Activated naive CD8-positive, alpha-beta T cell treated with anti-CD3 and anti-CD28 coated beads, Interleukin-2, amount 10 ng/mL, durations not matched to agents 7 days and 5 days (primary cell): ENCODE data around the gene SIGLEC10. TPM values are rescaled to one million over a fixed set of nuclear protein-coding genes. Genes with fewer than 3 reads are reported as not detected.
A peak's percentile ranks its signal among the peaks of the same experiment; 100 is the strongest.

Experiments used
- ATAC-seq: fragments of 150-1000 bp; cut with Tn5 transposase; one replicate; pipeline ENCODE4 v1.10.0; 2021; ENCODE audit warnings: low read depth, moderate library complexity
- POLR2A ChIA-PET: fragments of 350-600 bp; sonication (Branson Sonifier 250); formaldehyde crosslinking; loops from one replicate; lab custom pipeline; 2021; ENCODE audit warnings: antibody characterized with exemption; lab: Charles Lee
- DNase-seq: peaks from one replicate; pipeline ENCODE4 v3.0.0; 2021
- H3K27ac Mint-ChIP-seq: one replicate; pipeline ENCODE4 v1.8.0; 2022; ENCODE audit warnings: mild to moderate bottlenecking, mixed read lengths
- H3K27me3 Mint-ChIP-seq: one replicate; pipeline ENCODE4 v1.8.0; 2022; ENCODE audit warnings: mild to moderate bottlenecking, moderate library complexity, mixed read lengths
- H3K36me3 Mint-ChIP-seq: one replicate; pipeline ENCODE4 v1.8.0; 2021; ENCODE audit warnings: mild to moderate bottlenecking, mixed read lengths
- H3K4me1 Mint-ChIP-seq: one replicate; pipeline ENCODE4 v1.8.0; 2021; ENCODE audit warnings: mixed read lengths
- H3K4me3 Mint-ChIP-seq: one replicate; pipeline ENCODE4 v1.8.0; 2022; ENCODE audit warnings: mild to moderate bottlenecking, moderate library complexity, mixed read lengths
- H3K9me3 Mint-ChIP-seq: one replicate; pipeline ENCODE4 v1.8.0; 2021; ENCODE audit warnings: mixed read lengths
- total RNA-seq, 2 experiments: library from RNA; stranded (reverse); gene quantifications; one replicate each; pipeline ENCODE4 v1.2.3, GENCODE V29; 2021

The SIGLEC10 gene
- total RNA-seq, 2 experiments from 2014 or later: 0.91 to 0.96 TPM

GRCh38 chr19:51372649-51373504 is 44.6 kb downstream of the SIGLEC10 start, which contains the start of gene NKG7:
TSS of gene NKG7 (minus strand) at chr19:51372654. CDS start at chr19:51372535, 119 bp downstream.
- ATAC-seq (peak; percentile 84), DNase-seq (peak; percentile 79)
- Mint-ChIP-seq H3K27me3 (no peaks in the 10 kb centered on the region), H3K4me3 (peak within 1 kb of the TSS; percentile 85), H3K9me3 (no peaks in the 10 kb centered on the region), H3K27ac (peak within 1 kb of the TSS; percentile 99), H3K4me1 (peaks cover 65% of the 10 kb centered on the region), H3K36me3 (peaks cover 13% of the 10 kb centered on the region)
- POLR2A ChIA-PET: interaction anchor here (0.6 to 6.4 kb wide), 10 partner anchors 10 to 69 kb away, joined by 3 to 85 read pairs (median 5); partner anchors contain the start of gene VSIG10L

DNA sequence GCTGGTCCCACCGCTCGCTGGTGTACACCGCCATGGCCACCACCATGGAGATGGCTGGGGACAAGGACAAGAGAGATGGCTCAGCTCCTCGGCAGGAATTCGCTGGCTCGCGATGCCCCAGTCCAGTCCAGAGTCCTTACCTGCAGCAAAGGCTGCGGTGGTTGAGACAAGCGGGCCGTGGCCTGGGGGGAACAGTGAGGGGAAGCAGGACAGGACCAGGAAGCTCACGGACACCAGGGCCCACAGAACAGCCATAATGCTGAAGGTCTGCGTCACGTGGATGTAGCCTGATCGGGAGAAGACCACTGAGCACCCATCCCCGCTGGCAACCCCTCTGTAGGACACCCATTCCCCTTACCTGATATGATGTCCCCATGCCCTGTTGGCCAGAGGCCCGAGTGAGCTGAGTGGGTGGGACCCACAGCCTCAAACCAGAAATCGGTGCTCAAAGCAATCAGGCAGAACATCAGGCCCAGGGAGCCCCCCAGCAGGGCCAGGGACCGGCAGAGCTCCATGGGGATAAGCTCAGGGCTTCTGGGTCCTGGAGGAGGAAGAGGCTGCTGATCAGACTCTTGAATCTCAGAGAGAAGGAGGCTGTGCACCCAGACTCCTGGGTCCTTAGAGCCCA is 45.3 kb downstream of the SIGLEC10 start:
- no peak for ATAC-seq
- Mint-ChIP-seq H3K27ac (peak overlapping the region; percentile 99), H3K9me3 (no peaks in the 10 kb centered on the region), H3K36me3 (peaks cover 13% of the 10 kb centered on the region), H3K27me3 (no peaks in the 10 kb centered on the region), H3K4me1 (peaks cover 65% of the 10 kb centered on the region), H3K4me3 (peak overlapping the region; percentile 85)
- no peak for DNase-seq
- POLR2A ChIA-PET: interaction anchor here (0.7 to 6.4 kb wide), 11 partner anchors 9 to 69 kb away, joined by 3 to 85 read pairs (median 5); partner anchors contain the start of gene VSIG10L

DNA sequence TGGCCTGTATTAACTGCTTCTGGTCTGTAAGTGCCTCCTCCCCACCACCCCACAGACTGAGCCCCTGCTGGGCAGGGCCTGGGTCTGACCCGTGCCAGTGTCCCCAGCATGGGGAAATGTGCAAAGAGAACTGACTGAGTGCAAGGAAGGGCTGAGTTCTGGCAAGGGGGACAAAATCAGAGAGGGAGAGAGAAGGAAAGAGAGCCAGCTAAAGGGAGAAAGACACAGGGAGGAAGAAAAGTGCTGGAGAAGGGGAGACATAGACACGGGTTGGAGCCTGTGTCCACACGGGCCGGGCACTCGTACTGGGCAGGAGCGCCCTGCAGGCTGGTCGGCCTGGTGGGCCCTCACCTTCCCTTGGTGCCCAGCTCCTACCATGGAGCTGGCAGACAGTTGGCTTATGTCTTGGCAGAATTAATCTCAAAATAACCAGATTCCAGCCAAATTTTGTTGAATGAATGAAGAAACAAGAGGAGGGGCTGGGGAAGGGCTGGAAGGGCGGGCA is 46.2 kb downstream of the SIGLEC10 start:
- Mint-ChIP-seq H3K36me3 (peaks cover 14% of the 10 kb centered on the region), H3K4me1 (peaks cover 63% of the 10 kb centered on the region), H3K27ac (peak overlapping the region; percentile 99), H3K9me3 (no peaks in the 10 kb centered on the region), H3K27me3 (no peaks in the 10 kb centered on the region), H3K4me3 (peak overlapping the region; percentile 85)
- ATAC-seq: no peak
- DNase-seq: no peak
- POLR2A ChIA-PET: interaction anchor here (0.7 to 6.4 kb wide), 5 partner anchors 13 to 40 kb away, joined by 3 to 85 read pairs (median 4); no protein-coding TSS in a partner anchor

GRCh38 chr19:51370230-51370629 is 47.2 kb downstream of the SIGLEC10 start:
- POLR2A ChIA-PET: interaction anchor here (0.7 to 6.4 kb wide), 2 partner anchors 24 to 644 kb away, joined by 3 to 85 read pairs; no protein-coding TSS in a partner anchor
- DNase-seq: no peak
- Mint-ChIP-seq H3K36me3 (peaks cover 14% of the 10 kb centered on the region), H3K9me3 (no peaks in the 10 kb centered on the region), H3K4me3 (peak overlapping the region; percentile 85), H3K27ac (peak overlapping the region; percentile 99), H3K4me1 (peaks cover 58% of the 10 kb centered on the region), H3K27me3 (no peaks in the 10 kb centered on the region)
- no peak for ATAC-seq

DNA sequence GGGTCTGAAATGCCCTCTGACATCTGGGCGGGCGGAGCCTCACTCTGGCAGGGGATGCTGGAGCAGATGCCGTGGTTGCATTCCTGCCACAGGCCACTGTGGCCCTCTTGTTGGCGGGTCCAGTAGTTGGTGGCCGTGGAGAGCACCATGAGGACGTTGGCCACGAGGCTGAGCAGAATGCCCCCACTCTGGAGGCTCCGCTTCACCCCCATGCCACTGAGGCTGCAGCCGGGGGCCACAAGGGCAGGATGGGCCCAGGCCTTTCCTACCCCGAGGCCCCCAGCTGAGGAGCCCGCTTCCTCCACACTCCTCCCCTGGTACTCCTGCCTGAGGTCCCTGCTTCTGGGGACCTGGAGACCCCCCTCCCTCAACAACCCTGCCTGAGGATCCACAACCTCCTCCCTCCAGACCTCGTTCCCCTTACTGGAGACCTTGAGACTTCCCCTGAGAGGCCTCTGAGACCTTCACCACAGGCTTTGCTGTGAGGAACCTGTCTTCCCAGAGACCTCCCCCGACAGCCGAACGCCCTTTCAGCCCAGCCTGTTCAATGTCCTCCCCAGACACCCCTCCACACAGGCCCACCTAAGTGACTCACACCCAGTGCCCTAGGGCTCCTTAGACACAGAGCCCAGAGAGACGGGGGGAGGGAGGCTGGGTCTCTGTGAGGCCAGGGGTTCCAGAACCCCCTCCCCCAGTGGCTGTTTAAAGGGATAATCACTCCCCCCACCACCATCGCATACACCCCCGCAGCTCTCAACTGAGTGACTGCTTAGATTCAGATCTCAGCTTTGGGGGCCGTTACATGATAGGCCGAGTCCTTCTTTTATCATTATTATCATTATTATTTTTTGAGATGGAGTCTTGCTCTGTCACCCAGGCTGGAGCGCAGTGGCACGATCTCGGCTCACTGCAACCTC is 48.8 kb downstream of the SIGLEC10 start, which contains the start of gene CLDND2:
CLDND2 (minus strand) TSS at position 638 of the 917 bp plus-strand sequence; CDS start at position 212, 426 bp downstream.
- no peaks in the 10 kb centered on the region for H3K27me3 Mint-ChIP-seq
- H3K36me3 Mint-ChIP-seq: peaks cover 22% of the 10 kb centered on the region
- ATAC-seq: no peak
- DNase-seq: no peak
- H3K27ac Mint-ChIP-seq: peak within 1 kb of the TSS; percentile 94
- H3K4me3 Mint-ChIP-seq: peak within 1 kb of the TSS; percentile 94
- POLR2A ChIA-PET: interaction anchor here (0.7 to 6.4 kb wide), 7 partner anchors 7 to 26 kb away, joined by 3 to 85 read pairs (median 4); partner anchors contain the start of gene LIM2
- H3K9me3 Mint-ChIP-seq: no peaks in the 10 kb centered on the region
- peaks cover 54% of the 10 kb centered on the region for H3K4me1 Mint-ChIP-seq

DNA sequence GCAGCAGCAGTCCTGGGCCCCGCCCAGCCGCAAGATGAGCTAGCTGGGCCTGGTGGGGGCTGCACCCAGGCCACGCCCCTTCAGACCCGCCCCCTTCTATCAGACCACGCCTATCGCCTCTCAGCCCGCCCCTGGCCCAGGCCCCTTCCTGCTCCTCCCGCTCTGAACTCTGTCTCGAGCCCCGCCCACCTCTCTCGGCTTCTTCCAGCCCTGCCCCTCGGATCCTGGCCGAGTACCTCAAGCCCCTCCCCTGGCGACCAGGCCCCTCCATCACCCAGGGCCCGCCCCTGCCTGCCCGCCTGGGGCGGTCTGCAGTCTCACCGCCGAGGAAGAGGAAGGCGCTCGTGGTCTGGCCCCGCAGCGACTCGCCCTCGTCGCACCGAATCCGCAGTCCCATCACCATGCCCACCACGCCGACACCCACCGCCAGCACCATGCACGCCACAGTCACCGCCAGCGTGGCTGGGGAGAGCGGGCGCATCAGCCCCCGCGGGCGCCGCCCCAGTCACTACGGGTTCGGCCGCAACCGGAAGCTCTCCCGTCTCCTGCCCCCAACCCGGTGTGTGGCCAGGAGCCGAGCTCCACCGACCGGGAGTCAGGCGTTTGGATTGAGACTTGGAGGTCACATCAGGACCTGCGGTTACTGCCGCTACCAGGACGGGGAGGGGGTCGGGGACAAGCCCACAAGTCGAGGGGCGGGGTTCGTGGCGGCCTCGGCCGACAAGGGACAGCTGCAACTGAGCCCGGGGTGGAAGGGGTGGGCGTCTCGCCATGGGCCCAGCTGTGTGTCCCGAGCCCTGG is 49.7 kb downstream of the SIGLEC10 start:
- ATAC-seq (peak; percentile 73), DNase-seq (peak; percentile 96)
- Mint-ChIP-seq H3K36me3 (peaks cover 27% of the 10 kb centered on the region), H3K9me3 (no peaks in the 10 kb centered on the region), H3K4me1 (peaks cover 53% of the 10 kb centered on the region), H3K27ac (peak overlapping the region; percentile 94), H3K27me3 (no peaks in the 10 kb centered on the region), H3K4me3 (peak overlapping the region; percentile 94)
- POLR2A ChIA-PET: interaction anchor here (0.6 to 6.4 kb wide), 9 partner anchors 8 to 28 kb away, joined by 3 to 85 read pairs (median 3); partner anchors contain the start of gene LIM2

GRCh38 chr19:51367255-51367564 is 50.2 kb downstream of the SIGLEC10 start:
- Mint-ChIP-seq H3K27ac (peak overlapping the region; percentile 94), H3K4me1 (peaks cover 56% of the 10 kb centered on the region), H3K4me3 (peak overlapping the region; percentile 94), H3K9me3 (no peaks in the 10 kb centered on the region), H3K27me3 (no peaks in the 10 kb centered on the region), H3K36me3 (peaks cover 29% of the 10 kb centered on the region)
- DNase-seq (no peak), ATAC-seq (no peak)
- POLR2A ChIA-PET: interaction anchor here (0.6 to 6.4 kb wide), 7 partner anchors 8 to 28 kb away, joined by 3 to 85 read pairs (median 3); no protein-coding TSS in a partner anchor

DNA sequence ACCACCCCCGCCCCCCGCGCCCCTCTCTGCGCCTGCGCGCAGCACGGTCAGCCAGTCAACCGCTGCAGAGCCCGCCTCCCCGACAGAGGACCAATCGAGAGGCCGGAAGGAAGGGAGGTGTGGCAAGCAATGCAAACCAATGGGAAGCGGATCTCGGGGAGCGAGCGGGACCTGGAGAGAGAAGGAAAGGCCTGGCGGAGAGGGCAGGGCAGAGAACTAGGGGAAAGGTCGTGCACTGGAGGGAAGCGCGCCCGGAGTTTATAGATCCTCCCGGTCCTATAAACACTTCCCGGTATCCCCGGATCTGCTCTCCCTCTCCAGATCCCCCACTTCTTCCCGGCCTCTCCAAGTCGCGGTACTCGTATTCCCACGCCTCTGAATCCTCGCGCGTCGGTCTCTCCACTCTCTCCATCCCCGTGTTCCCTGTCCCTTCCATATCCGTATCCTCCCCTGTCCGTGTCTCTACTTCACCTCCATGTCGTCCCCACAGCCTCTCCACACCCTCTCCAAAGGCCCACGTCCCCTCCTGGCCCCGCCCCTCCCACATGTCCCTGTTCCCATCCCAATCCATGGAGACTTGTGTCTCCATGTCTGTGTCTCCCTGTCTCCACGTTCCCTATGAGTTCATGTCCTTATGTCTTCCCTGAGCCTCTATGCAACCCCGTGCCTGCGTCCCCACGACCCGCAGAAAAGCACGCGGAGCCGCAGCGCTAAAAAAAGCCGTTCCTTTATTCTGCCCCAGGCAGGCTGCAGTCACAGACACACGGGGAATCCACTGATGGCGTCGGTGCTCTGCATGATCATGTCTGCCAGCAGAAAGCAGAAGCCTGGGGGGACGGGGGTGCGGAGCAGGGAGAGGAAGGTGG is 50.8 kb downstream of the SIGLEC10 start:
- ATAC-seq: peak; percentile 51
- Mint-ChIP-seq H3K4me1 (peaks cover 58% of the 10 kb centered on the region), H3K9me3 (no peaks in the 10 kb centered on the region), H3K36me3 (peaks cover 29% of the 10 kb centered on the region), H3K27ac (peak overlapping the region; percentile 94), H3K27me3 (no peaks in the 10 kb centered on the region), H3K4me3 (peak overlapping the region; percentile 94)
- POLR2A ChIA-PET: interaction anchor here (0.6 to 2.5 kb wide), 5 partner anchors 12 to 29 kb away, joined by 3 to 11 read pairs (median 7); no protein-coding TSS in a partner anchor
- DNase-seq: peak; percentile 87

DNA sequence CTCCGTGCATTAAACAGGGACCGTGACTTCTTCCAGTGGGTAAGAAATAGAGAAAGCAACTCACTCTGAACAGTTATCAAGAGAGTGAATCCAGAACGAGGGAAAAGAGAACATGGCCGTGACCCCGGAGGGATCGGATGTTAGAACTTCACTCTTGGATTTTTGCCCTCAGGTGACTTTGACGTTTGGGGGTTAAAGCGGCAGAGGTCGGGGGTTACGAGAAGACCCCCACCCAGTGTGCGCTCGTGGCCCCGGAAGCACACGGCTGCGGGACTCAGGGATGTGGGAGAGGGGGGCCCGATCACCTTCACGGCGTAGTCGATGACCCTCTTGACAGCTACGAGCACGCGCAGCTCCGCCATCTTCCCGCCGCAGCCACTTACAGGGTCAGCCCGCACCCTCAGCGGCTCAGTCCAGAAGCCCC is 51.5 kb downstream of the SIGLEC10 start, which contains the start of gene ETFB:
ETFB (minus strand) TSS at position 424 of the 424 bp plus-strand sequence; CDS start at position 362, 62 bp downstream.
- H3K27ac Mint-ChIP-seq: peak within 1 kb of the TSS; percentile 94
- DNase-seq (no peak), ATAC-seq (no peak)
- H3K36me3 Mint-ChIP-seq: peaks cover 28% of the 10 kb centered on the region
- peaks cover 56% of the 10 kb centered on the region for H3K4me1 Mint-ChIP-seq
- H3K27me3 Mint-ChIP-seq: no peaks in the 10 kb centered on the region
- POLR2A ChIA-PET: interaction anchor here (1.1 to 2.5 kb wide), 4 partner anchors 11 to 29 kb away, joined by 7 to 11 read pairs (median 8); no protein-coding TSS in a partner anchor
- H3K4me3 Mint-ChIP-seq: peak within 1 kb of the TSS; percentile 94
- H3K9me3 Mint-ChIP-seq: no peaks in the 10 kb centered on the region

GRCh38 chr19:51365211-51365964 is 52.1 kb downstream of the SIGLEC10 start:
- H3K27ac Mint-ChIP-seq: peak overlapping the region; percentile 94
- no peaks in the 10 kb centered on the region for H3K9me3 Mint-ChIP-seq
- peaks cover 25% of the 10 kb centered on the region for H3K36me3 Mint-ChIP-seq
- H3K4me1 Mint-ChIP-seq: peaks cover 53% of the 10 kb centered on the region
- peak; percentile 52 for DNase-seq
- peak overlapping the region; percentile 94 for H3K4me3 Mint-ChIP-seq
- no peaks in the 10 kb centered on the region for H3K27me3 Mint-ChIP-seq
- no peak for ATAC-seq
- POLR2A ChIA-PET: interaction anchor here (0.5 to 2.5 kb wide), 6 partner anchors 11 to 640 kb away, joined by 3 to 11 read pairs (median 7); no protein-coding TSS in a partner anchor
